IMR-90 (cell line): ENCODE results near the gene TNFRSF4. TPM values are rescaled to one million over a fixed set of nuclear protein-coding genes. Genes with fewer than 3 reads are reported as not detected.

Experiments used
- ATAC-seq: fragments of 200-7000 bp; cut with Tn5 transposase; 2 replicates; pipeline ENCODE4 v1.9.1; 2020; ENCODE audit warnings: low read depth, mild to moderate bottlenecking, moderate library complexity
- BruUV-seq: library from RNA; stranded (reverse); fragments of 400-500 nt; replicated peaks from 2 replicates; lab custom pipeline; 2021; lab: Mats Ljungman, UMichigan
- CTCF ChIA-PET: fragments of 300-600 bp; formaldehyde crosslinking; extraction: SDS; loops from one replicate; lab custom pipeline; 2021; ENCODE audit warnings: antibody characterized with exemption; lab: Yijun Ruan, JAX
- POLR2A ChIA-PET: fragments of 300-600 bp; sonication (Branson Sonifier 250); formaldehyde crosslinking; loops from one replicate; lab custom pipeline; 2022; ENCODE audit warnings: antibody characterized with exemption; ENCODE audit not compliant: unreplicated experiment; lab: Charles Lee
- DNase-seq: peaks from one replicate; pipeline ENCODE4 v3.0.0; 2013
- H2AFZ ChIP-seq: replicated peaks from 2 replicates; pipeline ENCODE3; 2013; ENCODE audit warnings: low read length, mild to moderate bottlenecking; ENCODE audit not compliant: poor library complexity
- H2AK5ac ChIP-seq: 2 replicates; pipeline ENCODE4 v1.6.1; 2013; ENCODE audit warnings: low read depth, low read length, inconsistent platforms
- H2AK9ac ChIP-seq: replicated peaks from 2 replicates; pipeline ENCODE3; 2013; ENCODE audit warnings: mild to moderate bottlenecking, low read depth, low read length, moderate library complexity; ENCODE audit not compliant: poor library complexity
- H2BK120ac ChIP-seq: 2 replicates; pipeline ENCODE4 v1.6.1; 2013; ENCODE audit warnings: low read depth, low read length, inconsistent platforms
- H2BK15ac ChIP-seq: 3 replicates; pipeline ENCODE4 v1.6.1; 2013; ENCODE audit warnings: low read depth, low read length, inconsistent platforms
- H2BK20ac ChIP-seq: 2 replicates; pipeline ENCODE4 v1.6.1; 2013; ENCODE audit warnings: low read depth, mild to moderate bottlenecking, inconsistent platforms, low read length, moderate library complexity
- H2BK5ac ChIP-seq: 2 replicates; pipeline ENCODE4 v1.6.1; 2013; ENCODE audit warnings: mild to moderate bottlenecking, low read depth, low read length, inconsistent platforms; ENCODE audit not compliant: poor library complexity, severe bottlenecking
- H3K14ac ChIP-seq: replicated peaks from 2 replicates; pipeline ENCODE4 v1.6.1; 2013; ENCODE audit warnings: low read depth, low read length, inconsistent platforms
- H3K18ac ChIP-seq: 2 replicates; pipeline ENCODE4 v1.6.1; 2013; ENCODE audit warnings: low read depth, low read length, control low read depth
- H3K23ac ChIP-seq: 2 replicates; pipeline ENCODE4 v1.6.1; 2013; ENCODE audit warnings: low read depth, low read length, inconsistent platforms
- H3K27ac ChIP-seq: 2 replicates; pipeline ENCODE4 v1.5.1; 2013; ENCODE audit warnings: mild to moderate bottlenecking, control low read depth, low read length; ENCODE audit not compliant: insufficient read depth
- H3K27me3 ChIP-seq: 2 replicates; pipeline ENCODE4 v1.6.1; 2013; ENCODE audit warnings: low read length; ENCODE audit not compliant: control insufficient read depth, insufficient read depth
- H3K36me3 ChIP-seq: 2 replicates; pipeline ENCODE4 v1.6.1; 2013; ENCODE audit warnings: low read length, mixed read lengths; ENCODE audit not compliant: control insufficient read depth, insufficient read depth
- H3K4ac ChIP-seq: 2 replicates; pipeline ENCODE4 v1.6.1; 2013; ENCODE audit warnings: low read depth, low read length, inconsistent platforms
- H3K4me1 ChIP-seq: 2 replicates; pipeline ENCODE4 v1.6.1; 2013; ENCODE audit warnings: low read length, mixed read lengths; ENCODE audit not compliant: control insufficient read depth, insufficient read depth
- H3K4me2 ChIP-seq: 2 replicates; pipeline ENCODE4 v1.6.1; 2013; ENCODE audit warnings: low read depth, mild to moderate bottlenecking, control low read depth, low read length, moderate library complexity
- H3K4me3 ChIP-seq: 2 replicates; pipeline ENCODE4 v1.5.1; 2013; ENCODE audit warnings: low read depth, mild to moderate bottlenecking, control low read depth, low read length, moderate library complexity; ENCODE audit not compliant: insufficient read depth
- H3K56ac ChIP-seq: 2 replicates; pipeline ENCODE4 v1.6.1; 2013; ENCODE audit warnings: low read length, inconsistent platforms; ENCODE audit not compliant: insufficient read depth; ENCODE audit errors: extremely low read depth
- H3K79me1 ChIP-seq, 2 experiments: 2 replicates each; pipeline ENCODE4 v1.6.1; 2013; ENCODE audit warnings: low read length in 2 of 2, inconsistent platforms in 1 of 2, low read depth in 1 of 2
- H3K9ac ChIP-seq: 2 replicates; pipeline ENCODE4 v1.6.1; 2013; ENCODE audit warnings: low read depth, low read length, control low read depth
- H3K9me1 ChIP-seq: 2 replicates; pipeline ENCODE4 v1.6.1; 2013; ENCODE audit warnings: low read length, inconsistent platforms; ENCODE audit not compliant: insufficient read depth
- H3K9me3 ChIP-seq: 2 replicates; pipeline ENCODE4 v1.6.1; 2013; ENCODE audit warnings: low read length; ENCODE audit not compliant: control insufficient read depth, insufficient read depth
- H4K20me1 ChIP-seq: 2 replicates; pipeline ENCODE4 v1.6.1; 2013; ENCODE audit warnings: low read length, inconsistent platforms; ENCODE audit not compliant: insufficient read depth
- H4K5ac ChIP-seq: 2 replicates; pipeline ENCODE4 v1.6.1; 2013; ENCODE audit warnings: mild to moderate bottlenecking, low read depth, low read length, control low read depth
- H4K8ac ChIP-seq, 2 experiments: 2 replicates each; pipeline ENCODE4 v1.6.1; 2013; ENCODE audit warnings: low read depth in 2 of 2, low read length in 2 of 2, control low read depth in 1 of 2, inconsistent platforms in 1 of 2
- H4K91ac ChIP-seq: 2 replicates; pipeline ENCODE4 v1.6.1; 2013; ENCODE audit warnings: low read depth, low read length, inconsistent platforms; ENCODE audit not compliant: insufficient read depth
- BHLHE40 ChIP-seq: fragments of 150-350 bp; IDR thresholded peaks from 2 replicates; pipeline ENCODE4 v1.6.1; 2016; ENCODE audit warnings: mild to moderate bottlenecking, low read depth, low read length
- CHD1 ChIP-seq: IDR thresholded peaks from 2 replicates; pipeline ENCODE4 v1.6.1; 2012; ENCODE audit warnings: low read depth, low read length, improper control_type of control experiment
- MAZ ChIP-seq: IDR thresholded peaks from 2 replicates; pipeline ENCODE4 v1.6.1; 2012; ENCODE audit warnings: low read depth, mild to moderate bottlenecking, low read length, improper control_type of control experiment, moderate library complexity, borderline replicate concordance
- NFE2L2 ChIP-seq: fragments of 150-350 bp; IDR thresholded peaks from 2 replicates; pipeline ENCODE4 v1.6.1; 2016; ENCODE audit warnings: low read depth, mild to moderate bottlenecking, low read length
- POLR2A ChIP-seq: IDR thresholded peaks from 2 replicates; pipeline ENCODE4 v1.6.1; 2012; ENCODE audit warnings: mild to moderate bottlenecking, low read depth, low read length
- RAD21 ChIP-seq: IDR thresholded peaks from 2 replicates; pipeline ENCODE4 v1.6.1; 2012; ENCODE audit warnings: low read length, improper control_type of control experiment
- RFX5 ChIP-seq: IDR thresholded peaks from 2 replicates; pipeline ENCODE4 v1.8.0; 2012; ENCODE audit warnings: low read depth, mild to moderate bottlenecking, low read length, moderate library complexity
- SMC3 ChIP-seq: fragments of 150-350 bp; IDR thresholded peaks from 2 replicates; pipeline ENCODE4 v1.6.1; 2016; ENCODE audit warnings: low read depth, mild to moderate bottlenecking, antibody characterized with exemption, low read length, moderate library complexity
- WGBS, 2 experiments: methylation state at CpG; one replicate each; pipeline versions ENCODE4 v1.1.5 to v1.1.7; 2013; ENCODE audit warnings: missing lambda C conversion rate in 2 of 2; ENCODE audit not compliant: insufficient read length in 1 of 2; ENCODE audit errors: extremely low coverage in 2 of 2; 5-methylcytosine and 5-hydroxymethylcytosine counted together
- dilution Hi-C: fragments of 300-500 bp; cut with HindIII; formaldehyde crosslinking; loops from one replicate; pipeline ENCODE4 v1.14.3; 2018; ENCODE audit warnings: low sequenced_read_pairs; ENCODE audit not compliant: unreplicated experiment
- in situ Hi-C: fragments of 300-500 bp; cut with MboI; formaldehyde crosslinking; loops from 3 replicates; pipeline ENCODE4 v1.14.3; 2019; ENCODE audit warnings: low sequenced_read_pairs, inconsistent platforms, mixed read lengths
- intact Hi-C: fragments of 100-400 bp; cut with micrococcal nuclease; formaldehyde crosslinking; loops from 2 replicates; pipeline ENCODE4 v1.10.0; 2022
- polyA plus RNA-seq, 3 experiments: library from polyadenylated mRNA; depleted of rRNA; stranded (reverse); fragments of >200 nt; gene quantifications; 2 replicates each; pipeline ENCODE4 v1.2.3, GENCODE V29; 2012; ENCODE audit warnings: low replicate concordance in 1 of 3
- total RNA-seq: library from RNA; depleted of rRNA; stranded (reverse); fragments of >200 nt; gene quantifications from 2 replicates; pipeline ENCODE4 v1.2.3, GENCODE V29; 2012
- TF ChIP-seq, protein P1 (sequence below): conservative IDR thresholded peaks from 2 replicates; pipeline ENCODE4 v1.5.1; 2012; ENCODE audit warnings: mild to moderate bottlenecking, low read depth, low read length, improper control_type of control experiment
- TF ChIP-seq, protein P2 (sequence below): fragments of 150-350 bp; IDR thresholded peaks from 2 replicates; pipeline ENCODE4 v1.6.1; 2016; ENCODE audit warnings: low read depth, mild to moderate bottlenecking, low read length, moderate library complexity, borderline replicate concordance

Gene TNFRSF4
- total and polyA plus RNA-seq, 2 of the 4 experiments (the other 2 are of a cell fraction), result 0.15 TPM; not detected in 1

- no peak overlapping the region for H2AK9ac ChIP-seq
- H3K9ac ChIP-seq, result no peak overlapping the region
- POLR2A ChIA-PET, result no interaction called here
- H4K5ac ChIP-seq, result no peak overlapping the region
- H4K8ac ChIP-seq, result no peak overlapping the region
- H2AFZ ChIP-seq, result no peak overlapping the region
- H3K4me2 ChIP-seq, result no peak overlapping the region
- no peak overlapping the region for H3K4me3 ChIP-seq
- DNase-seq, result no peak
- no peak overlapping the region for H3K23ac ChIP-seq
- no peak overlapping the region for H3K56ac ChIP-seq
- intact Hi-C loops (no loop called here), dilution Hi-C loops (no loop called here), in situ Hi-C loops (no loop called here)
- H3K79me1 ChIP-seq, result peaks cover 11 to 70% of the 10 kb centered on the region in 2 experiments; a peak in 3 of 4 replicates
- no peak for ATAC-seq
- H4K91ac ChIP-seq, result no peak overlapping the region
- H3K18ac ChIP-seq, result no peak overlapping the region
- no peak overlapping the region for H3K14ac ChIP-seq
- H3K9me3 ChIP-seq, result peaks cover 3% of the 10 kb centered on the region
- no peak overlapping the region for H2BK20ac ChIP-seq
- WGBS, 2 experiments, result 98% methylated on average over 26 of the region's 30 CpGs; no CpG with 5 or more reads in 1 of the 2 experiments
- no peak overlapping the region for H2BK5ac ChIP-seq
- peaks cover 55% of the 10 kb centered on the region for H4K20me1 ChIP-seq
- CTCF ChIA-PET, result no interaction called here
- TF ChIP-seq RFX5 (no peak), NFE2L2 (no peak), SMC3 (no peak), BHLHE40 (no peak), RAD21 (no peak), POLR2A (no peak), CHD1 (no peak), MAZ (no peak)
- TF ChIP-seq, protein P1, sequence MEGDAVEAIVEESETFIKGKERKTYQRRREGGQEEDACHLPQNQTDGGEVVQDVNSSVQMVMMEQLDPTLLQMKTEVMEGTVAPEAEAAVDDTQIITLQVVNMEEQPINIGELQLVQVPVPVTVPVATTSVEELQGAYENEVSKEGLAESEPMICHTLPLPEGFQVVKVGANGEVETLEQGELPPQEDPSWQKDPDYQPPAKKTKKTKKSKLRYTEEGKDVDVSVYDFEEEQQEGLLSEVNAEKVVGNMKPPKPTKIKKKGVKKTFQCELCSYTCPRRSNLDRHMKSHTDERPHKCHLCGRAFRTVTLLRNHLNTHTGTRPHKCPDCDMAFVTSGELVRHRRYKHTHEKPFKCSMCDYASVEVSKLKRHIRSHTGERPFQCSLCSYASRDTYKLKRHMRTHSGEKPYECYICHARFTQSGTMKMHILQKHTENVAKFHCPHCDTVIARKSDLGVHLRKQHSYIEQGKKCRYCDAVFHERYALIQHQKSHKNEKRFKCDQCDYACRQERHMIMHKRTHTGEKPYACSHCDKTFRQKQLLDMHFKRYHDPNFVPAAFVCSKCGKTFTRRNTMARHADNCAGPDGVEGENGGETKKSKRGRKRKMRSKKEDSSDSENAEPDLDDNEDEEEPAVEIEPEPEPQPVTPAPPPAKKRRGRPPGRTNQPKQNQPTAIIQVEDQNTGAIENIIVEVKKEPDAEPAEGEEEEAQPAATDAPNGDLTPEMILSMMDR, result no peak
- TF ChIP-seq, protein P2, sequence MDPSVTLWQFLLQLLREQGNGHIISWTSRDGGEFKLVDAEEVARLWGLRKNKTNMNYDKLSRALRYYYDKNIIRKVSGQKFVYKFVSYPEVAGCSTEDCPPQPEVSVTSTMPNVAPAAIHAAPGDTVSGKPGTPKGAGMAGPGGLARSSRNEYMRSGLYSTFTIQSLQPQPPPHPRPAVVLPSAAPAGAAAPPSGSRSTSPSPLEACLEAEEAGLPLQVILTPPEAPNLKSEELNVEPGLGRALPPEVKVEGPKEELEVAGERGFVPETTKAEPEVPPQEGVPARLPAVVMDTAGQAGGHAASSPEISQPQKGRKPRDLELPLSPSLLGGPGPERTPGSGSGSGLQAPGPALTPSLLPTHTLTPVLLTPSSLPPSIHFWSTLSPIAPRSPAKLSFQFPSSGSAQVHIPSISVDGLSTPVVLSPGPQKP, result no peak
- no peaks in the 10 kb centered on the region for H3K27me3 ChIP-seq
- H3K36me3 ChIP-seq, result peaks cover 49% of the 10 kb centered on the region
- H2AK5ac ChIP-seq, result no peak overlapping the region
- peaks cover 10% of the 10 kb centered on the region for H3K9me1 ChIP-seq
- no peak overlapping the region for H3K4ac ChIP-seq
- H2BK120ac ChIP-seq, result no peak overlapping the region
- no TSS peak for BruUV-seq
- H3K27ac ChIP-seq, result no peak overlapping the region
- H3K4me1 ChIP-seq, result peaks cover 13% of the 10 kb centered on the region; the same call in 1 of the 2 replicates
- H2BK15ac ChIP-seq, result no peak overlapping the region
Observed at GRCh38 chr1:1228187-1228586, 14.2 kb upstream of the TNFRSF4 start.
